Measurements from ENCODE around the gene TMEM170B.

TMEM170B gene

GRCh38 chr6:11532097-11532496 is 5.5 kb upstream of the TMEM170B start:
- H4K91ac ChIP-seq (ENCODE audit: low read depth, low read length, poor library complexity): no peak overlapping the region
- H3K18ac ChIP-seq (ENCODE audit: low read length): no peak overlapping the region
- no peak overlapping the region for H3K23ac ChIP-seq (ENCODE audit: low read depth, low read length, poor library complexity)
- H3K79me1 ChIP-seq (ENCODE audit: low read depth, low read length): no peaks in the 10 kb centered on the region
- H3K36me3 ChIP-seq (replicated peaks in 1 of 2; ENCODE audit: control insufficient read depth in 2 of 2, insufficient read depth in 2 of 2, low read length in 2 of 2): no peaks in the 10 kb centered on the region
- no peak overlapping the region for H3K4ac ChIP-seq (ENCODE audit: low read length)
- H3K4me3 ChIP-seq (ENCODE audit: low read length in 2 of 2): no peak overlapping the region
- no peak overlapping the region for H2AK5ac ChIP-seq (ENCODE audit: low read depth, low read length)
- H4K8ac ChIP-seq (ENCODE audit: low read depth, low read length): no peak overlapping the region
- H2BK15ac ChIP-seq (ENCODE audit: low read length): no peak overlapping the region
- no peak overlapping the region for H3K9ac ChIP-seq (ENCODE audit: low read depth, low read length, poor library complexity)
- no peak overlapping the region for H3K4me2 ChIP-seq (ENCODE audit: insufficient read depth, low read length, poor library complexity, severe bottlenecking)
- peaks cover 0 to 11% of the 10 kb centered on the region in 2 donors for H3K4me1 ChIP-seq (ENCODE audit: control insufficient read depth in 2 of 2, insufficient read depth in 1 of 2, low read depth in 1 of 2, low read length in 2 of 2)
- no peak overlapping the region for H3K14ac ChIP-seq (ENCODE audit: low read length)
- H2BK12ac ChIP-seq (ENCODE audit: low read length): no peak overlapping the region
- no peak overlapping the region for H2BK120ac ChIP-seq (ENCODE audit: low read depth, low read length)
- H2BK5ac ChIP-seq (ENCODE audit: low read length): no peak overlapping the region
- DNase-seq (ENCODE audit: low spot score): no peak
- H3K27ac ChIP-seq (replicated peaks; ENCODE audit: low read length): no peak overlapping the region
- WGBS, 2 donors (ENCODE audit: extremely low coverage in 2 of 2, insufficient read length in 2 of 2, insufficient replicate concordance in 1 of 2): no CpG with 5 or more reads among the region's 3 CpGs
- H2AFZ ChIP-seq (ENCODE audit: low read length): no peak overlapping the region
- no peaks in the 10 kb centered on the region for H3K27me3 ChIP-seq (ENCODE audit: control insufficient read depth in 3 of 3, insufficient read depth in 3 of 3, low read depth in 1 of 3, low read length in 3 of 3)
- H3K9me3 ChIP-seq (replicated peaks in 1 of 2; ENCODE audit: control insufficient read depth in 2 of 2, insufficient read depth in 1 of 2, low read depth in 1 of 2, low read length in 2 of 2): no peaks in the 10 kb centered on the region

- no peak overlapping the region for H2BK5ac ChIP-seq (ENCODE audit: low read length)
- H2BK15ac ChIP-seq (ENCODE audit: low read length): no peak overlapping the region
- DNase-seq (ENCODE audit: low spot score): no peak
- WGBS, 2 donors (ENCODE audit: extremely low coverage in 2 of 2, insufficient read length in 2 of 2, insufficient replicate concordance in 1 of 2): no CpG with 5 or more reads among the region's 5 CpGs
- no peak overlapping the region for H3K9ac ChIP-seq (ENCODE audit: low read depth, low read length, poor library complexity)
- H3K9me3 ChIP-seq (replicated peaks in 1 of 2; ENCODE audit: control insufficient read depth in 2 of 2, insufficient read depth in 1 of 2, low read depth in 1 of 2, low read length in 2 of 2): no peaks in the 10 kb centered on the region
- no peak overlapping the region for H3K27ac ChIP-seq (replicated peaks; ENCODE audit: low read length)
- no peak overlapping the region for H3K14ac ChIP-seq (ENCODE audit: low read length)
- no peak overlapping the region for H3K23ac ChIP-seq (ENCODE audit: low read depth, low read length, poor library complexity)
- no peak overlapping the region for H2BK12ac ChIP-seq (ENCODE audit: low read length)
- H3K36me3 ChIP-seq (replicated peaks in 1 of 2; ENCODE audit: control insufficient read depth in 2 of 2, insufficient read depth in 2 of 2, low read length in 2 of 2): no peaks in the 10 kb centered on the region
- no peak overlapping the region for H2BK120ac ChIP-seq (ENCODE audit: low read depth, low read length)
- H4K91ac ChIP-seq (ENCODE audit: low read depth, low read length, poor library complexity): no peak overlapping the region
- no peak overlapping the region for H3K18ac ChIP-seq (ENCODE audit: low read length)
- no peak overlapping the region for H3K4me2 ChIP-seq (ENCODE audit: insufficient read depth, low read length, poor library complexity, severe bottlenecking)
- no peaks in the 10 kb centered on the region for H3K79me1 ChIP-seq (ENCODE audit: low read depth, low read length)
- no peaks in the 10 kb centered on the region for H3K27me3 ChIP-seq (ENCODE audit: control insufficient read depth in 3 of 3, insufficient read depth in 3 of 3, low read depth in 1 of 3, low read length in 3 of 3)
- H3K4me1 ChIP-seq (ENCODE audit: control insufficient read depth in 2 of 2, insufficient read depth in 1 of 2, low read depth in 1 of 2, low read length in 2 of 2): peaks cover 0 to 13% of the 10 kb centered on the region in 2 donors
- no peak overlapping the region for H3K4ac ChIP-seq (ENCODE audit: low read length)
- no peak overlapping the region for H3K4me3 ChIP-seq (ENCODE audit: low read length in 2 of 2)
- H4K8ac ChIP-seq (ENCODE audit: low read depth, low read length): no peak overlapping the region
- H2AFZ ChIP-seq (ENCODE audit: low read length): no peak overlapping the region
- H2AK5ac ChIP-seq (ENCODE audit: low read depth, low read length): no peak overlapping the region
Measured at GRCh38 chr6:11534561-11534960, 3.0 kb upstream of the TMEM170B start.

GRCh38 chr6:11535801-11536230 is 1.7 kb upstream of the TMEM170B start:
- no peak overlapping the region for H4K91ac ChIP-seq (ENCODE audit: low read depth, low read length, poor library complexity)
- no peak overlapping the region for H3K9ac ChIP-seq (ENCODE audit: low read depth, low read length, poor library complexity)
- H3K4ac ChIP-seq (ENCODE audit: low read length): no peak overlapping the region
- H3K23ac ChIP-seq (ENCODE audit: low read depth, low read length, poor library complexity): no peak overlapping the region
- H3K27ac ChIP-seq (replicated peaks; ENCODE audit: low read length): no peak overlapping the region
- no peak overlapping the region for H2AK5ac ChIP-seq (ENCODE audit: low read depth, low read length)
- no peak overlapping the region for H2BK120ac ChIP-seq (ENCODE audit: low read depth, low read length)
- no peak overlapping the region for H2BK5ac ChIP-seq (ENCODE audit: low read length)
- H3K4me3 ChIP-seq (ENCODE audit: low read length in 2 of 2): no peak overlapping the region
- peaks cover 0 to 10% of the 10 kb centered on the region in 2 donors for H3K4me1 ChIP-seq (ENCODE audit: control insufficient read depth in 2 of 2, insufficient read depth in 1 of 2, low read depth in 1 of 2, low read length in 2 of 2)
- H2AFZ ChIP-seq (ENCODE audit: low read length): no peak overlapping the region
- no peak overlapping the region for H2BK12ac ChIP-seq (ENCODE audit: low read length)
- WGBS, 2 donors (ENCODE audit: extremely low coverage in 2 of 2, insufficient read length in 2 of 2, insufficient replicate concordance in 1 of 2): no CpG with 5 or more reads among the region's 2 CpGs
- H3K18ac ChIP-seq (ENCODE audit: low read length): no peak overlapping the region
- H3K14ac ChIP-seq (ENCODE audit: low read length): no peak overlapping the region
- no peaks in the 10 kb centered on the region for H3K79me1 ChIP-seq (ENCODE audit: low read depth, low read length)
- no peaks in the 10 kb centered on the region for H3K9me3 ChIP-seq (replicated peaks in 1 of 2; ENCODE audit: control insufficient read depth in 2 of 2, insufficient read depth in 1 of 2, low read depth in 1 of 2, low read length in 2 of 2)
- no peak overlapping the region for H3K4me2 ChIP-seq (ENCODE audit: insufficient read depth, low read length, poor library complexity, severe bottlenecking)
- no peaks in the 10 kb centered on the region for H3K36me3 ChIP-seq (replicated peaks in 1 of 2; ENCODE audit: control insufficient read depth in 2 of 2, insufficient read depth in 2 of 2, low read length in 2 of 2)
- no peaks in the 10 kb centered on the region for H3K27me3 ChIP-seq (ENCODE audit: control insufficient read depth in 3 of 3, insufficient read depth in 3 of 3, low read depth in 1 of 3, low read length in 3 of 3)
- H4K8ac ChIP-seq (ENCODE audit: low read depth, low read length): no peak overlapping the region
- H2BK15ac ChIP-seq (ENCODE audit: low read length): no peak overlapping the region
- DNase-seq (ENCODE audit: low spot score): no peak

GRCh38 chr6:11536795-11537194 is 754 bp upstream of the TMEM170B start:
- no peak overlapping the region for H2AK5ac ChIP-seq (ENCODE audit: low read depth, low read length)
- no peak overlapping the region for H3K23ac ChIP-seq (ENCODE audit: low read depth, low read length, poor library complexity)
- peak overlapping the region; percentile 76 to 93 for H3K4me3 ChIP-seq (ENCODE audit: low read length in 2 of 2)
- H2AFZ ChIP-seq (ENCODE audit: low read length): peak overlapping the region; percentile 95
- peaks cover 0 to 9% of the 10 kb centered on the region in 2 donors for H3K4me1 ChIP-seq (ENCODE audit: control insufficient read depth in 2 of 2, insufficient read depth in 1 of 2, low read depth in 1 of 2, low read length in 2 of 2)
- no peak overlapping the region for H3K4ac ChIP-seq (ENCODE audit: low read length)
- DNase-seq (ENCODE audit: low spot score): peak; percentile 11
- no peak overlapping the region for H3K14ac ChIP-seq (ENCODE audit: low read length)
- no peak overlapping the region for H4K8ac ChIP-seq (ENCODE audit: low read depth, low read length)
- H3K18ac ChIP-seq (ENCODE audit: low read length): no peak overlapping the region
- no peak overlapping the region for H3K9ac ChIP-seq (ENCODE audit: low read depth, low read length, poor library complexity)
- peak overlapping the region; percentile 84 for H3K4me2 ChIP-seq (ENCODE audit: insufficient read depth, low read length, poor library complexity, severe bottlenecking)
- no peaks in the 10 kb centered on the region for H3K79me1 ChIP-seq (ENCODE audit: low read depth, low read length)
- no peak overlapping the region for H2BK15ac ChIP-seq (ENCODE audit: low read length)
- no peak overlapping the region for H2BK120ac ChIP-seq (ENCODE audit: low read depth, low read length)
- H3K27me3 ChIP-seq (ENCODE audit: control insufficient read depth in 3 of 3, insufficient read depth in 3 of 3, low read depth in 1 of 3, low read length in 3 of 3): no peaks in the 10 kb centered on the region
- no peak overlapping the region for H3K27ac ChIP-seq (replicated peaks; ENCODE audit: low read length)
- no peak overlapping the region for H4K91ac ChIP-seq (ENCODE audit: low read depth, low read length, poor library complexity)
- no CpG with 5 or more reads among the region's 12 CpGs for WGBS, 2 donors (ENCODE audit: extremely low coverage in 2 of 2, insufficient read length in 2 of 2, insufficient replicate concordance in 1 of 2)
- H3K9me3 ChIP-seq (replicated peaks in 1 of 2; ENCODE audit: control insufficient read depth in 2 of 2, insufficient read depth in 1 of 2, low read depth in 1 of 2, low read length in 2 of 2): no peaks in the 10 kb centered on the region
- H2BK12ac ChIP-seq (ENCODE audit: low read length): no peak overlapping the region
- H2BK5ac ChIP-seq (ENCODE audit: low read length): no peak overlapping the region
- no peaks in the 10 kb centered on the region for H3K36me3 ChIP-seq (replicated peaks in 1 of 2; ENCODE audit: control insufficient read depth in 2 of 2, insufficient read depth in 2 of 2, low read length in 2 of 2)
